Measurements from ENCODE around the gene EML1. TPM values are rescaled to one million over a fixed set of nuclear protein-coding genes. Genes with fewer than 3 reads are reported as not detected.

Gene EML1
- total RNA-seq, 2 experiments from 2014 or later = 0.12 TPM; not detected in 1

- CTCF ChIA-PET = interaction anchor here (2.2 kb wide), 1 partner anchor 61 kb away, joined by 5 read pairs; no protein-coding TSS in a partner anchor
- DNase-seq = no peak
- Mint-ChIP-seq H3K27me3 (peaks cover 39% of the 10 kb centered on the region), H3K4me3 (no peak overlapping the region), H3K27ac (peak overlapping the region; percentile 14), H3K9me3 (no peaks in the 10 kb centered on the region), H3K4me1 (peaks cover 31% of the 10 kb centered on the region), H3K36me3 (ENCODE audit: low read depth) (no peaks in the 10 kb centered on the region)
- POLR2A ChIA-PET = no interaction called here
Observed at GRCh38 chr14:99790978-99791376, 2.2 kb upstream of the EML1 start.

DNA sequence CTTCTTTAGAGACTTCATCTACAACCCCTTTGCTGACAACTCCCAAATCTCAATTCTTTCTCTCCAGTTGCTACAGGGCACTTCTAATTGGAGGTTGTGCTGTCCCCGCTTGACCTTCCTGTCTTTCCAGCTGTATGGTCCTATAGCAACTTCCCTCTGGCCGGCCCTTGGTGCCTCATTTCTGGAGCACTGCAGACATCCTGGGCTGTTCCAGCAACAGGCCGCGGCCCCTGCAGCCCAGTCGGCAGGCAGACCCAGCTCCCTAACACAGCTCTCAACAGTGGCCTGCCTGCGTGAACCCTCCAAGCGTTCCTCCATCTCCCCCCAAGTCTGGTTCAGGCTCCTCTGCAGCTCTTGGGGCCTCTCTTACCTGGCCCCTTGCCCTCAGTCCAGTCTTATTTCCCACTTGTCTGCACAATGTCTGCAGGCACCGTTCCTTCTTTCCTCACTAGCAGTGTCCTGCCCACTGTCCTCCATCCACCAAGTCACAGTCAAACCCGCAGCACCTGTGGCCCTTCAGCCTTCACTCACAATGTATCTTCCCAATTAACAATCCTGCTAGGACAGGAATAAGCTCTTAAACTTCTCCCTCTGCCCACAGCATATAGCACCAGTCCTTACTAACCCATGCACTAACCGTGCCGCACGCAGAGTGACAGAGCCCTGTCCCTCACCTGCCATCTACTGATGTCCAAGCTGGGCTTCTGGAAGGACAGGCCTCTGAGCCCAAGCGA is 1.6 kb upstream of the EML1 start:
- DNase-seq = no peak
- Mint-ChIP-seq H3K4me1 (peaks cover 31% of the 10 kb centered on the region), H3K36me3 (ENCODE audit: low read depth) (no peaks in the 10 kb centered on the region), H3K27ac (no peak overlapping the region), H3K27me3 (peaks cover 45% of the 10 kb centered on the region), H3K9me3 (no peaks in the 10 kb centered on the region), H3K4me3 (no peak overlapping the region)
- ChIA-PET CTCF (interaction anchor here (1.0 to 2.2 kb wide), 2 partner anchors 13 to 62 kb away, joined by 3 to 5 read pairs; no protein-coding TSS in a partner anchor), POLR2A (no interaction called here)

DNA sequence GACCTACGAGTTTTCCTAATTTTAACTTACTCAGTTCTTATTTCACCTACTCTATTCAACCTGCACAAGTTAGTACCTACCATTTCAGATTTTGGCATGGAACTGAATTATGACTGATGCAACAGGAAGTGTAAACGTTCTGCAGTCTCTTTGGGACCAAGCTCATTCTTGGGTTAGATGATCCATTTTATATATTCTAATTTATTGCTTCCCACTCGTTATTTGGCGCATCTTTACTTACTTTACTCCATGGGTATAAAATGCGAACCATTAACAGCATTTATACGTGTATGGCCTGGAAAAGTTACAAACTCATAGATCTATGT is 1.0 kb upstream of the EML1 start:
- Mint-ChIP-seq H3K4me1 (peaks cover 31% of the 10 kb centered on the region), H3K27me3 (peaks cover 50% of the 10 kb centered on the region), H3K27ac (no peak overlapping the region), H3K9me3 (no peaks in the 10 kb centered on the region), H3K4me3 (peak overlapping the region; percentile 38), H3K36me3 (ENCODE audit: low read depth) (no peaks in the 10 kb centered on the region)
- ChIA-PET POLR2A (no interaction called here), CTCF (interaction anchor here (1.0 to 2.2 kb wide), 2 partner anchors 14 to 62 kb away, joined by 3 to 5 read pairs; no protein-coding TSS in a partner anchor)
- no peak for DNase-seq

DNA sequence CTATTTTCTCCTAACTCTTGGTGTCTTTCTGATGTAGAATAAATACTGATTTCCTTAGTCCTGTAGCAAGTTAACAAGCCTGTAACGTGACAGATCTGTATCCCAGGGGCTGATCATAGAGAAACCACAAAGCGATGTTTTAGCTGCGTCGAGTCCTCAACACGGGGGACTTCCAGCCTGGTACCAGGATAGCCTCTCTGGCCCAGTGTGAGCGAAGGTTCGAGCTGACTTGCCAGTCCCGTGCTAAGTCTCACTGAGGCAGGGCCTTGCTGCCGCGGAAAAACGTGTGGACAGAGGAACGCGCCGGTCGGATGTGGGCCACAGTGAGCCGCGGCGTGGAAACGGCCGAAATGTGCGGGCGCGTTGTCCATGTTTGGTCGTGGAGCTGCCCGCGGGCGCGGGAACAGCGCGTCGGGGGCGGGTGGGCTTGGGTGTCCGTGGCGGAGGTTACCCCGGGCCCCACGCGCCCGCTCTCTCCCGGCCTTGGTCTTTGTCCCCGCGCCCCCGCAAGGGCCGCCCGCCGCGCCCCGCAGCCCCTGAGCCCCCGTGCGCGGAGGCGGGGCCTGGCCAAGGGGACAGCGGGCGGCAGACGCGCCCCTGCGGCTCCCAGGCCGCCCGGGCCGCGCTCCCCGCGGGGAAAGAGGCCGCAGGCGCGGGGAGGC is 531 bp upstream of the EML1 start:
- no peak overlapping the region for H3K27ac Mint-ChIP-seq
- DNase-seq = no peak
- ChIA-PET CTCF (interaction anchor here (2.2 kb wide), 1 partner anchor 63 kb away, joined by 5 read pairs; no protein-coding TSS in a partner anchor), POLR2A (no interaction called here)
- H3K36me3 Mint-ChIP-seq (ENCODE audit: low read depth) = no peaks in the 10 kb centered on the region
- H3K27me3 Mint-ChIP-seq = peaks cover 52% of the 10 kb centered on the region
- no peaks in the 10 kb centered on the region for H3K9me3 Mint-ChIP-seq
- H3K4me3 Mint-ChIP-seq = peak overlapping the region; percentile 38
- peaks cover 31% of the 10 kb centered on the region for H3K4me1 Mint-ChIP-seq

DNA sequence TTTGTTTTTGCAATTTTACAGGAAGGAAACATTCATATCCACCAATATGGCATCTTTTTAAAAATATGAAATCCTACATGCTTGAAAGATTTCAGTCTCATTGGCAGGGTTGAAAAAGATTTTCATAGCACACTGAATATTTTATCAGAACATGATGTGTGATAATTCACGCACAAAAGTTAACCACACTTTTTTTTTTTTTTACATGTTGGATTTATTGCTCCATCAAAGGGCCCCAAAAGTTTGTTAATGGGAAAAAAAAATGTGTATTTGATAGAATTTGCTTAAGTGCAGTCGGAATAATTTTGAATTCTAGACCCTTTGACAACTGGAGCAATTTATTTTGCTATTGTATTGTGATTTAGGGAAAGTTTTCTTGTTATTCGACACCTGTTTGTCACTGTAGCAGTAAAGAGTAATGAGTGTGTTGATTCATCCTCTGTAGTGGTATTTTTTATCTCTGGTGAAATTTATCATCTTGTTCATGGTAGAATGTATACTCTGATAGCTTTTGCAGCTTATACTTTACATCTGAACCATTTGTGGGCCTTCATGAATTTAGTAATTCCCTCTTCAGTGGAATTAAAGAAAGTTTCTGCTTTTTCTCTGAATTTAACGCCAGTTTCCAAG is 1.1 kb downstream of the EML1 start:
- peaks cover 57% of the 10 kb centered on the region for H3K27me3 Mint-ChIP-seq
- no peak for DNase-seq
- H3K27ac Mint-ChIP-seq = no peak overlapping the region
- peaks cover 31% of the 10 kb centered on the region for H3K4me1 Mint-ChIP-seq
- no peaks in the 10 kb centered on the region for H3K36me3 Mint-ChIP-seq (ENCODE audit: low read depth)
- ChIA-PET CTCF (no interaction called here), POLR2A (no interaction called here)
- H3K4me3 Mint-ChIP-seq = peak overlapping the region; percentile 39
- no peaks in the 10 kb centered on the region for H3K9me3 Mint-ChIP-seq

DNA sequence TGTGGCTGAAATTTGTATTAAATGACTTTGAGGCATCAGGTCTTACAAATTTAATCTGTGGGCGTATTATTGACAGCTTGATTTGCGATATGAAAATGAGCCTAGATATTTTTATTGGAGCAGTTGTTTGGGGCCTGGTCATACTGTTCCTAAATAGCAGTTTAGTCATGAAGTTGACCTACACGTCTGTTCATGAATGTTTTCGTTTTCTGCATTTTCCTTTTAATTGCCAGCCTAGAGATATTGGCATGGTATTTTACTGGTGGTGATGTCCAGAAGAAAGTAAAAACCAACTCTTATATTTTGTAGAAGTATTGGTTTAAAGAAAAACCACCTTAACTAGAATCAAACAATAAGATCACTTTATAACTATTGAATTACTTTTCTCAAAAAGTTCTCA is 1.8 kb downstream of the EML1 start:
- Mint-ChIP-seq H3K27me3 (peaks cover 63% of the 10 kb centered on the region), H3K36me3 (ENCODE audit: low read depth) (no peaks in the 10 kb centered on the region), H3K9me3 (no peaks in the 10 kb centered on the region), H3K27ac (no peak overlapping the region), H3K4me1 (peaks cover 24% of the 10 kb centered on the region), H3K4me3 (no peak overlapping the region)
- ChIA-PET POLR2A (no interaction called here), CTCF (no interaction called here)
- no peak for DNase-seq

DNA sequence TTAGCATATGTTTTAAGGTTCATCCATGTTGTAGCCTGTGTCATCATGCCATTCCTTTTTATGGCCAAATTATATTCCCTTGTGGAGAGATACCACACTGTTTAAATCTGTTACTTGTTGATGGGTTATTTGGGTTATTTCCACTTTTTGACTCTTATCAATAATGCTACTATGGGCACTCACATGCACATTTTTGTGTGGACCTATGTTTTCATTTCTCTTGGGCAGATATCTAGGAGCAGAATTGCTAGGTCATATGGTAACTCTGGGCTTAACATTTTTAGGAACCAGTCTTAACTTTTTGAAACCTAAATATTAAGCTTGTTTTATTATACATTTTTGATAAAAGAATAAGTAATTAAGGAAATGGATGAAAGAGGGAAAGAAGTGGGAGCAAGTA is 4.0 kb downstream of the EML1 start:
- no peak overlapping the region for H3K27ac Mint-ChIP-seq

DNA sequence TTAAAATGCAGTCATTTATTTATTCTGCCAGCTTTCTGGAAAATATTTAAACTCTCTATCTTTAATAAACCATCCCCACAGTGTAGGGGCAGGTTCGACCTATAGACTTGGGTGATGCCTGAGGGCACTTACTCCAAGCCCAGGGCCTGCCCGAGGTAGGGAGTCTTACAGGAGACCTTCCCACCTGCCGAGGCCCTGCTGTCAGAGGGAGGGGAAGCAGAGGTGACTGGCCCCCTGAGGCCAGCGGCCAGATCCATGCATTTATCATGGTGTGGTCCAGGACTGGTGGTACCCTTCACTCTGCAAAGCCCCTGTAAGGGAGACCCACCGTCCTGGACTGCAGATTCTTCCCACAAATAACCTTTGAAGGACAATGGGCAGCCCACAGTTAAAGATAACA is 7.6 kb downstream of the EML1 start:
- DNase-seq = no peak
- peaks cover 34% of the 10 kb centered on the region for H3K27me3 Mint-ChIP-seq
- CTCF ChIA-PET = interaction anchor here (1.2 kb wide), 1 partner anchor 9 kb away, joined by 3 read pairs; no protein-coding TSS in a partner anchor
- H3K4me1 Mint-ChIP-seq = no peaks in the 10 kb centered on the region
- no peak overlapping the region for H3K4me3 Mint-ChIP-seq
- H3K36me3 Mint-ChIP-seq (ENCODE audit: low read depth) = no peaks in the 10 kb centered on the region
- H3K27ac Mint-ChIP-seq = no peak overlapping the region
- no peaks in the 10 kb centered on the region for H3K9me3 Mint-ChIP-seq
- POLR2A ChIA-PET = no interaction called here

More for the DNA sequence above, 4.0 kb downstream of the EML1 start:
- CTCF ChIA-PET = no interaction called here
- POLR2A ChIA-PET = no interaction called here
- Mint-ChIP-seq H3K27me3 (peaks cover 52% of the 10 kb centered on the region), H3K4me1 (peaks cover 10% of the 10 kb centered on the region), H3K36me3 (ENCODE audit: low read depth) (no peaks in the 10 kb centered on the region), H3K4me3 (no peak overlapping the region), H3K9me3 (no peaks in the 10 kb centered on the region)
- DNase-seq = no peak

DNA sequence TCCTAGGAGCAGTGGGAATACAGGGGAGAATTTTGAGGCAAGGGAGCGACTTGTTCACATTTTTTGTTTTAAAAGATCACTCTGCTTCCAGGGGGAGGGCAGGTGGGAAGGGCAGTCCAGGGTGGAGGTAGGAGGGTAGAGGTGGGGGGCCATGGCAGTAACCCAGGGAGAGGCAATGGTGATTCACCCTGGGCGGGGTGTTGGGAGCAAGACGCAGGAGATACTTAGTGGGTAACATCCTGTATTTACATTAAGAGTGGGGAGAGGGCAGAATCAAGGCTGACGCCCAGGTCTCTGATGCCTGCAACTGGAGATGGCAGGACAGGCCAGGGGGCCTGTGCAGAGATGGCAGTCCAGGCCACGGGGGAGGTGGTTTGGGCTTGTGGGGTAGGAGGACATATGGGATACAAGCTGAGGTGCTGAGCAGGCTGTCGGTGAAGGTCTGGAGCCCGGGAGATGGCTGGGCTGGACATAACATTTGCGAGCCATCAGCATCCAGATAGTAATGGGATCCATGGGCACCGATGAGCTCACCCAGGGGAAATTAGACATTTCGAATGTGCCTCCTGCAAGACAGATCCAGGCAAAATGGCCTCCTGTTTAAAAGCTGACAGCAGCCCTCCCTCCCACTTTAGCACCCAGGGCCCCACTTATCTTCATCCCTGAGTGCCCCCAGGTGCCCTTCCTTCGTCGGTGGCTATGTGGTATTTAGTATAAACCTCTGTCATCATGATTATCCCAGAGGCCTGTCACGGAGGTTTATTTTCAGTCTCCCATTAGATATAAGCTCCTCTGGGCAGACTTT is 9.3 kb downstream of the EML1 start:
- no peaks in the 10 kb centered on the region for H3K9me3 Mint-ChIP-seq
- no peaks in the 10 kb centered on the region for H3K4me1 Mint-ChIP-seq
- POLR2A ChIA-PET = no interaction called here
- peaks cover 21% of the 10 kb centered on the region for H3K27me3 Mint-ChIP-seq
- CTCF ChIA-PET = no interaction called here
- H3K4me3 Mint-ChIP-seq = no peak overlapping the region
- H3K36me3 Mint-ChIP-seq (ENCODE audit: low read depth) = no peaks in the 10 kb centered on the region
- H3K27ac Mint-ChIP-seq = no peak overlapping the region
- no peak for DNase-seq

DNA sequence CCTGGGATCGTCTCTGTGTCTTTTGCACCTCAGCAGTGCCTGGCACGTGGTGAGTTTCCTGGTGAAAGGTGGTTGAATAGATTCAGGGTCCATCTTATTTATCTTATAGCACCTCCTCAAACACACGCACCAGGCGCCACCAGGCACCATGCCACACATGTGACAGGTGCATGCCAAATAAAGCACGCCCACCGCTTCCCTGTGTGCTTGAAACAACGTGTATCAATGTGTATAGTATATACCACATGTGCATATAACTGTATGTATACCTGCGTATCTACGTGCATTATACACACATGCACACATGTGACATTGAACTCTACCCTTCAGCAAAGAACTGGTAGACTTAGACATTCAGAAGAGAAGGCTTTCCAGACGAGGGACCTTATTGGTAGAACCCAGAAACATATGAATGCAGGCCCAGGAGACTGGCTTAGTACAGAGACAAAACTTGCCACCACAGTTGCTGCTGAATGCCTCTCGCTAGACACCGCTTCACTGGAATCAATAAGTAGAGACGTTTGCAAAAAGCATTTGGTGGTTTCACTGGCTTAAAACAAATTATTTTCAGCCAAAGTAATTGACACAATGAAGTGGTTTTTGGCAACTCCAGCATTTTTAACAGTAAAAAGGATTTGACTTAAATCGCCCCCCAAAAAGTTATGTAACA is 10.0 kb downstream of the EML1 start:
- POLR2A ChIA-PET = no interaction called here
- H3K9me3 Mint-ChIP-seq = no peaks in the 10 kb centered on the region
- DNase-seq = no peak

DNA sequence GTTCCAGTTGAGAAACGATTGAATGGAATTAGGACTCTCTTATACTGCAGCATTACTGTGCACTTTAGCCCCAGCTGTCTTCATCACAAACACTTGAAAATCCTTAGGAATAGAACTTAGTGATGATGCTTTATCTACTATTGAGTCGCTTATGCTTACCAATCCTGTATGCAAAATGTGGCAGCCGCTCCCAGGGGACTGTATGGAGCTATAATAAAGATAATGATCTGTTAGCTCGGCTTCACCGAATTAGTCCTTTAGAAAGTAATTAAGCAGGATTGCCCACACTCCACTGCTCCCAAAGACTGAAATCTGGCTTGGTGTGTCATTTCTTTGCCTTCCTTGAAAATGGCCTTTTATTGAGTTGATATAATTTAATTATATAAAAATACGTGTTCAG is 10.6 kb downstream of the EML1 start:
- CTCF ChIA-PET = interaction anchor here (1.0 kb wide), 1 partner anchor 9 kb away, joined by 3 read pairs; no protein-coding TSS in a partner anchor
- no peak for DNase-seq
- Mint-ChIP-seq H3K27me3 (peaks cover 20% of the 10 kb centered on the region), H3K4me1 (no peaks in the 10 kb centered on the region), H3K4me3 (no peak overlapping the region), H3K36me3 (ENCODE audit: low read depth) (no peaks in the 10 kb centered on the region), H3K27ac (no peak overlapping the region), H3K9me3 (no peaks in the 10 kb centered on the region)
- POLR2A ChIA-PET = no interaction called here

More for the DNA sequence above, 10.0 kb downstream of the EML1 start:
- Mint-ChIP-seq H3K36me3 (ENCODE audit: low read depth) (no peaks in the 10 kb centered on the region), H3K4me3 (no peak overlapping the region), H3K27ac (no peak overlapping the region), H3K27me3 (peaks cover 23% of the 10 kb centered on the region), H3K4me1 (no peaks in the 10 kb centered on the region)
- CTCF ChIA-PET = no interaction called here

DNA sequence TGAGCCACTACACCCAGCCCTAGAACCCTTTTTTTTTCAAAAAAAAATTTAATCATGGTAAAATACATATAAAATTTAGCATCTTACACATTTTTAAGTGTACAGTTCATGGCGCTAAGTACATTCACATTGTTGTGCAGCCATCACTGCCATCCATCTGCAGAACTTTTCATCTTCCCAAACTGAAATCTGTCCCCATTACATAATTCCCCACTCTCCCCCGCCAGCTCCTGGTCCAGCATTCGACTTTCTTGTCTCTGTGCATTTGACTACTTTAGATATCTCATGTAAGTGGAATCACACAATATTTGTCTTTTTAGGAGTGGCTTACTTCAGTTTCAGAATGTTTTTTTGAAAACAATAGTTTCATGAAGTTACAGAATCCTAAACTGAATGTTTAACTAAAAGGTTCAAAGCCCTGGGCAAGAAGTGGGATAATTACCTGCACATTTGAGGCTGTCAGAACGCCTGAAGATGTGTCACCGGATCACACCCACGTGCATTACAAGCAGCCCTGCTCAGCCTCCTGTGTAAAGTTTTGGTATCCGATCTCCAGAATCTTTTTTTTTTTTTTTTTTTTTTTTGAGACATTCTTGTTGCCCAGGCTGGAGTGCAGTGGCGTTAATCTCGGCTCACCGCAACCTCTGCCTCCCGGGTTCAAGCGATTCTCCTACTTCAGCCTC is 12.7 kb downstream of the EML1 start:
- no peak for DNase-seq
- CTCF ChIA-PET = no interaction called here
- Mint-ChIP-seq H3K27ac (no peak overlapping the region), H3K27me3 (peaks cover 12% of the 10 kb centered on the region), H3K9me3 (no peaks in the 10 kb centered on the region), H3K4me1 (no peaks in the 10 kb centered on the region), H3K4me3 (no peak overlapping the region), H3K36me3 (ENCODE audit: low read depth) (no peaks in the 10 kb centered on the region)
- POLR2A ChIA-PET = no interaction called here
